Measurements from ENCODE around the gene CDIP1. TPM values are rescaled to one million over a fixed set of nuclear protein-coding genes. Genes with fewer than 3 reads are reported as not detected.

CDIP1 gene
- total RNA-seq, 1 experiment from 2014 or later = 6.2 TPM

DNA sequence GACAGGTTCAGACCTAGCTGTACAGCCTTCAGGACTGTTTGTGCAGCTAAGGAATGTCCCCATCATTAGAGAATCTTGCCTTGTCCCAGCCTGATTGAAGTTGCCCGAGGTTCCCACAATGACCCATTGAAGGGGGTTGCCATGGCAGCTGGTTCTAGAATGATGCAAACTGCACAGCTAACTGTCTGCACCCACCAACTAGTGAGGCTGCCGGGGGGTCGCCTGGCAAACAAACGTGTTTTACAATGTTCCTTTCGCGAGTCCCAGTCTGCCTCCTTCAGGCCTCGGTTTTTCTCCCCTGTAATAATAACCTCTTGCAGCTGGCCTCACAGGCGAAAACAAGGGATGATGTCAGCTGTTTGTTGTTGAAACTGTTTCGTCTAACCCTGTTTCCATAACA lies 23.0 kb upstream of the CDIP1 start:
- Mint-ChIP-seq H3K36me3 (ENCODE audit: insufficient read depth, unreplicated experiment) (no peaks in the 10 kb centered on the region), H3K27me3 (ENCODE audit: unreplicated experiment) (peaks cover 86% of the 10 kb centered on the region), H3K27ac (ENCODE audit: unreplicated experiment) (no peak overlapping the region), H3K9me3 (ENCODE audit: low read depth, unreplicated experiment) (no peaks in the 10 kb centered on the region), H3K4me1 (ENCODE audit: low read depth, unreplicated experiment) (no peaks in the 10 kb centered on the region), H3K4me3 (ENCODE audit: low read depth, unreplicated experiment) (no peak overlapping the region)
- BruUV-seq (replicated peaks) = no TSS peak
- TF ChIP-seq, protein P1, sequence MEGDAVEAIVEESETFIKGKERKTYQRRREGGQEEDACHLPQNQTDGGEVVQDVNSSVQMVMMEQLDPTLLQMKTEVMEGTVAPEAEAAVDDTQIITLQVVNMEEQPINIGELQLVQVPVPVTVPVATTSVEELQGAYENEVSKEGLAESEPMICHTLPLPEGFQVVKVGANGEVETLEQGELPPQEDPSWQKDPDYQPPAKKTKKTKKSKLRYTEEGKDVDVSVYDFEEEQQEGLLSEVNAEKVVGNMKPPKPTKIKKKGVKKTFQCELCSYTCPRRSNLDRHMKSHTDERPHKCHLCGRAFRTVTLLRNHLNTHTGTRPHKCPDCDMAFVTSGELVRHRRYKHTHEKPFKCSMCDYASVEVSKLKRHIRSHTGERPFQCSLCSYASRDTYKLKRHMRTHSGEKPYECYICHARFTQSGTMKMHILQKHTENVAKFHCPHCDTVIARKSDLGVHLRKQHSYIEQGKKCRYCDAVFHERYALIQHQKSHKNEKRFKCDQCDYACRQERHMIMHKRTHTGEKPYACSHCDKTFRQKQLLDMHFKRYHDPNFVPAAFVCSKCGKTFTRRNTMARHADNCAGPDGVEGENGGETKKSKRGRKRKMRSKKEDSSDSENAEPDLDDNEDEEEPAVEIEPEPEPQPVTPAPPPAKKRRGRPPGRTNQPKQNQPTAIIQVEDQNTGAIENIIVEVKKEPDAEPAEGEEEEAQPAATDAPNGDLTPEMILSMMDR (IDR thresholded peaks at IDR 0.05; ENCODE audit: unreplicated experiment) = no peak
- intact Hi-C loops (cut with micrococcal nuclease; ENCODE audit: unreplicated experiment) = no loop called here
- CTCF ChIA-PET = interaction anchor here (0.6 to 1.6 kb wide), 3 partner anchors 12 to 182 kb away, joined by 3 to 4 read pairs (median 4); no protein-coding TSS in a partner anchor
- no peak for DNase-seq

DNA sequence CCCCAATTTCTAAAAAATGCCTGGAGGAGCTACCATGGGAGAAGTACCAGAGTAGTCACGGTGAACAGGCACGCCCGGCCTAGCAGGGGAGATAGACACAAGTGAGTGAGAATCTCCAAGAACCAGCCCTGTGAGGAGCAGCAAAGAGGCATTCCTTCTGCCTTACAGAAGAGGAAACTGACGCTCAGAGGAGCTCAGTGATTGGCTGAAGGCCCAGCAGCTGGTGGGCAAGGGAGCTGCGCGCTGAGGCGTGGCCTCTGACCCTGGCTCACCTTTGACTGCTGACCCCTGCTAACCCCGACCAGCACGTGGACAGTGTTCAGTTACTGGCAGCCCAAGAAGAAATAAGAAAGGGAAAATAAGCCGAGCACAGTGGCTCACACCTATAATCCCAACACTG lies 19.4 kb upstream of the CDIP1 start:
- H3K4me3 Mint-ChIP-seq (ENCODE audit: low read depth, unreplicated experiment) = no peak overlapping the region
- no peak for DNase-seq
- BruUV-seq (replicated peaks) = no TSS peak
- peaks cover 88% of the 10 kb centered on the region for H3K27me3 Mint-ChIP-seq (ENCODE audit: unreplicated experiment)
- H3K9me3 Mint-ChIP-seq (ENCODE audit: low read depth, unreplicated experiment) = no peaks in the 10 kb centered on the region
- intact Hi-C loops (cut with micrococcal nuclease; ENCODE audit: unreplicated experiment) = no loop called here
- no peaks in the 10 kb centered on the region for H3K36me3 Mint-ChIP-seq (ENCODE audit: insufficient read depth, unreplicated experiment)
- no peak overlapping the region for H3K27ac Mint-ChIP-seq (ENCODE audit: unreplicated experiment)
- TF ChIP-seq, protein P1 (IDR thresholded peaks at IDR 0.05; ENCODE audit: unreplicated experiment) = no peak
- no peaks in the 10 kb centered on the region for H3K4me1 Mint-ChIP-seq (ENCODE audit: low read depth, unreplicated experiment)
- CTCF ChIA-PET = no interaction called here

GRCh38 chr16:4556580-4556979 lies 18.0 kb upstream of the CDIP1 start:
- DNase-seq = peak; percentile 20
- Mint-ChIP-seq H3K27me3 (ENCODE audit: unreplicated experiment) (peaks cover 88% of the 10 kb centered on the region), H3K4me1 (ENCODE audit: low read depth, unreplicated experiment) (no peaks in the 10 kb centered on the region), H3K9me3 (ENCODE audit: low read depth, unreplicated experiment) (no peaks in the 10 kb centered on the region), H3K36me3 (ENCODE audit: insufficient read depth, unreplicated experiment) (no peaks in the 10 kb centered on the region), H3K4me3 (ENCODE audit: low read depth, unreplicated experiment) (no peak overlapping the region), H3K27ac (ENCODE audit: unreplicated experiment) (no peak overlapping the region)
- intact Hi-C loops (cut with micrococcal nuclease; ENCODE audit: unreplicated experiment) = no loop called here
- CTCF ChIA-PET = interaction anchor here (0.6 to 1.0 kb wide), 2 partner anchors 11 to 68 kb away, joined by 3 read pairs; no protein-coding TSS in a partner anchor
- TF ChIP-seq, protein P1 (IDR thresholded peaks at IDR 0.05; ENCODE audit: unreplicated experiment) = no peak
- BruUV-seq (replicated peaks) = no TSS peak

GRCh38 chr16:4556112-4556511 lies 17.5 kb upstream of the CDIP1 start, which contains the start of gene C16orf96:
TSS of gene C16orf96 (plus strand) at chr16:4556340. CDS start at chr16:4556490, 150 bp downstream.
- intact Hi-C loops (cut with micrococcal nuclease; ENCODE audit: unreplicated experiment) = no loop called here
- CTCF ChIA-PET = interaction anchor here (0.6 to 1.1 kb wide), 3 partner anchors 11 to 78 kb away, joined by 3 read pairs; no protein-coding TSS in a partner anchor
- Mint-ChIP-seq H3K36me3 (ENCODE audit: insufficient read depth, unreplicated experiment) (no peaks in the 10 kb centered on the region), H3K27me3 (ENCODE audit: unreplicated experiment) (peaks cover 88% of the 10 kb centered on the region), H3K27ac (ENCODE audit: unreplicated experiment) (no peak within 1 kb of the TSS), H3K4me1 (ENCODE audit: low read depth, unreplicated experiment) (no peaks in the 10 kb centered on the region), H3K9me3 (ENCODE audit: low read depth, unreplicated experiment) (no peaks in the 10 kb centered on the region), H3K4me3 (ENCODE audit: low read depth, unreplicated experiment) (no peak within 1 kb of the TSS)
- TF ChIP-seq, protein P1 (IDR thresholded peaks at IDR 0.05; ENCODE audit: unreplicated experiment) = no peak
- BruUV-seq (replicated peaks) = no TSS peak
- DNase-seq = no peak

All from Calu3 (cell line).